KMS-11 (cell line): ENCODE data around the gene MUSTN1.

ENCODE experiments used
- H2AFZ ChIP-seq: fragments of 200-600 bp; sonication (generic); 2 replicates; pipeline ENCODE4 v1.6.1; 2016; ENCODE audit warnings: antibody characterized with exemption, mixed run types, low read depth
- H3K27ac ChIP-seq: fragments of 200-600 bp; sonication (generic); 2 replicates; pipeline ENCODE4 v1.6.1; 2016; ENCODE audit warnings: mild to moderate bottlenecking, mixed run types
- H3K27me3 ChIP-seq: fragments of 200-600 bp; sonication (generic); 2 replicates; pipeline ENCODE4 v1.6.1; 2017; ENCODE audit warnings: mild to moderate bottlenecking, low read depth, mixed run types, moderate library complexity; ENCODE audit not compliant: insufficient read depth
- H3K36me3 ChIP-seq: fragments of 200-600 bp; sonication (generic); 2 replicates; pipeline ENCODE4 v1.6.1; 2017; ENCODE audit warnings: mild to moderate bottlenecking, mixed run types; ENCODE audit not compliant: insufficient read depth
- H3K4me1 ChIP-seq: fragments of 200-600 bp; sonication (generic); 2 replicates; pipeline ENCODE4 v1.6.1; 2016; ENCODE audit warnings: mild to moderate bottlenecking, low read depth, mixed run types; ENCODE audit not compliant: poor library complexity, severe bottlenecking
- H3K4me2 ChIP-seq: fragments of 200-600 bp; sonication (generic); 2 replicates; pipeline ENCODE4 v1.7.0; 2016; ENCODE audit warnings: mild to moderate bottlenecking, mixed run types
- H3K4me3 ChIP-seq: fragments of 200-600 bp; sonication (generic); IDR thresholded peaks from 2 replicates; pipeline ENCODE4 v1.6.1; 2017; ENCODE audit warnings: low read depth, low read length, mixed read lengths; ENCODE audit not compliant: insufficient read depth
- H3K79me2 ChIP-seq: fragments of 200-600 bp; sonication (generic); 2 replicates; pipeline ENCODE4 v1.6.1; 2016; ENCODE audit warnings: low read depth, mixed run types; ENCODE audit not compliant: insufficient read depth
- H3K9ac ChIP-seq: fragments of 200-600 bp; sonication (generic); 2 replicates; pipeline ENCODE4 v1.6.1; 2016; ENCODE audit warnings: mild to moderate bottlenecking, mixed run types
- H4K20me1 ChIP-seq: fragments of 200-600 bp; sonication (generic); 2 replicates; pipeline ENCODE4 v1.6.1; 2016; ENCODE audit warnings: mild to moderate bottlenecking, mixed run types; ENCODE audit not compliant: insufficient read depth
- CTCF ChIP-seq: fragments of 200-600 bp; sonication (generic); conservative IDR thresholded peaks from 2 replicates; pipeline ENCODE4 v1.6.1; 2017; ENCODE audit warnings: low read depth, mild to moderate bottlenecking, antibody characterized with exemption, low read length, moderate library complexity, mixed read lengths

MUSTN1 gene

GRCh38 chr3:52788890-52789745, 45.7 kb downstream of the MUSTN1 start:
- H3K4me2 ChIP-seq = no peak overlapping the region
- no peak overlapping the region for H3K4me3 ChIP-seq
- no peak for TF ChIP-seq CTCF
- H3K79me2 ChIP-seq = no peaks in the 10 kb centered on the region
- H3K9ac ChIP-seq = no peak overlapping the region
- no peaks in the 10 kb centered on the region for H3K4me1 ChIP-seq
- no peaks in the 10 kb centered on the region for H3K27me3 ChIP-seq
- no peak overlapping the region for H2AFZ ChIP-seq
- no peaks in the 10 kb centered on the region for H4K20me1 ChIP-seq
- no peak overlapping the region for H3K27ac ChIP-seq
- no peaks in the 10 kb centered on the region for H3K36me3 ChIP-seq

GRCh38 chr3:52787672-52788625, 46.9 kb downstream of the MUSTN1 start:
- H3K4me3 ChIP-seq = no peak overlapping the region
- no peaks in the 10 kb centered on the region for H4K20me1 ChIP-seq
- no peaks in the 10 kb centered on the region for H3K4me1 ChIP-seq
- no peaks in the 10 kb centered on the region for H3K79me2 ChIP-seq
- no peak overlapping the region for H3K4me2 ChIP-seq
- H3K36me3 ChIP-seq = no peaks in the 10 kb centered on the region
- no peak overlapping the region for H3K27ac ChIP-seq
- no peak for TF ChIP-seq CTCF
- H3K27me3 ChIP-seq = no peaks in the 10 kb centered on the region
- no peak overlapping the region for H3K9ac ChIP-seq
- H2AFZ ChIP-seq = no peak overlapping the region

GRCh38 chr3:52787246-52787645, 47.6 kb downstream of the MUSTN1 start:
- H4K20me1 ChIP-seq = no peaks in the 10 kb centered on the region
- TF ChIP-seq CTCF = no peak
- no peak overlapping the region for H3K4me3 ChIP-seq
- H2AFZ ChIP-seq = no peak overlapping the region
- H3K4me2 ChIP-seq = no peak overlapping the region
- no peak overlapping the region for H3K27ac ChIP-seq
- H3K4me1 ChIP-seq = no peaks in the 10 kb centered on the region
- no peak overlapping the region for H3K9ac ChIP-seq
- H3K79me2 ChIP-seq = no peaks in the 10 kb centered on the region
- no peaks in the 10 kb centered on the region for H3K36me3 ChIP-seq
- no peaks in the 10 kb centered on the region for H3K27me3 ChIP-seq

GRCh38 chr3:52786330-52787215, 48.2 kb downstream of the MUSTN1 start:
- H3K27ac ChIP-seq = no peak overlapping the region
- H2AFZ ChIP-seq = no peak overlapping the region
- H3K4me2 ChIP-seq = no peak overlapping the region
- H3K79me2 ChIP-seq = no peaks in the 10 kb centered on the region
- H3K4me3 ChIP-seq = no peak overlapping the region
- no peaks in the 10 kb centered on the region for H3K27me3 ChIP-seq
- H4K20me1 ChIP-seq = no peaks in the 10 kb centered on the region
- H3K9ac ChIP-seq = no peak overlapping the region
- no peaks in the 10 kb centered on the region for H3K4me1 ChIP-seq
- no peak for TF ChIP-seq CTCF
- H3K36me3 ChIP-seq = no peaks in the 10 kb centered on the region
